ENCODE results near the gene TKFC.

DNA sequence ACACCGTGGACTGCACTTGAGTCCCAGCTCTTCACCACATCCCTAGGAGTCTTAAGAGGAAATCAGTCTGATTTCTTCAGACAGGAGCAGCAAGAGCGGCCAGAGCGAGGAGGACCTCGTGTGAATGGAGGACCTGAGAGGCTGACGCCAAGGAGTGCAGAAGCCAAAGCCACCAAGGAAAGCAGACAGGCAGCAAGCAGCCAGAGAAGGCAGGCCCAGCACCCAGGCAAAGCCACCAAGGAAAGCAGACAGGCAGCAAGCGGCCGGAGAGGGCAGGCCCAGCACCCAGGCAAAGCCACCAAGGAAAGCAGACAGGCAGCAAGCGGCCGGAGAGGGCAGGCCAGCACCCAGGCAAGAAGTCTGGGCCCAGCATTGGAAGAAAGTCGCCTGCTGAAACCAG lies 16.9 kb downstream of the TKFC start:
- TF ChIP-seq, protein P1, sequence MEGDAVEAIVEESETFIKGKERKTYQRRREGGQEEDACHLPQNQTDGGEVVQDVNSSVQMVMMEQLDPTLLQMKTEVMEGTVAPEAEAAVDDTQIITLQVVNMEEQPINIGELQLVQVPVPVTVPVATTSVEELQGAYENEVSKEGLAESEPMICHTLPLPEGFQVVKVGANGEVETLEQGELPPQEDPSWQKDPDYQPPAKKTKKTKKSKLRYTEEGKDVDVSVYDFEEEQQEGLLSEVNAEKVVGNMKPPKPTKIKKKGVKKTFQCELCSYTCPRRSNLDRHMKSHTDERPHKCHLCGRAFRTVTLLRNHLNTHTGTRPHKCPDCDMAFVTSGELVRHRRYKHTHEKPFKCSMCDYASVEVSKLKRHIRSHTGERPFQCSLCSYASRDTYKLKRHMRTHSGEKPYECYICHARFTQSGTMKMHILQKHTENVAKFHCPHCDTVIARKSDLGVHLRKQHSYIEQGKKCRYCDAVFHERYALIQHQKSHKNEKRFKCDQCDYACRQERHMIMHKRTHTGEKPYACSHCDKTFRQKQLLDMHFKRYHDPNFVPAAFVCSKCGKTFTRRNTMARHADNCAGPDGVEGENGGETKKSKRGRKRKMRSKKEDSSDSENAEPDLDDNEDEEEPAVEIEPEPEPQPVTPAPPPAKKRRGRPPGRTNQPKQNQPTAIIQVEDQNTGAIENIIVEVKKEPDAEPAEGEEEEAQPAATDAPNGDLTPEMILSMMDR (IDR thresholded peaks at IDR 0.05), result no peak
- TF ChIP-seq POLR2AphosphoS5 (IDR thresholded peaks at IDR 0.05), result no peak
